Stimulated activated CD8-positive, alpha-beta memory T cell treated with anti-CD3 and anti-CD28 coated beads, Interleukin-7, amount 100 ng/mL, for 24 hours (primary cell): Measurements from ENCODE around the gene PRDM16.

Experiments used
- DNase-seq: peaks from one replicate; pipeline ENCODE4 v3.0.0-alpha.2; 2020; ENCODE audit warnings: low read depth

PRDM16 gene

GRCh38 chr1:3032371-3033039 lies 36.5 kb upstream of the PRDM16 start:
- DNase-seq = no peak

- no peak for DNase-seq
Measured at GRCh38 chr1:3033040-3033789, 35.8 kb upstream of the PRDM16 start.

GRCh38 chr1:3033790-3034090 lies 35.3 kb upstream of the PRDM16 start:
- no peak for DNase-seq

GRCh38 chr1:3034162-3034561 lies 34.8 kb upstream of the PRDM16 start:
- no peak for DNase-seq

- DNase-seq = no peak
Measured at GRCh38 chr1:3034728-3035562, 34.1 kb upstream of the PRDM16 start.

- DNase-seq = no peak
Measured at GRCh38 chr1:3035563-3036446, 33.2 kb upstream of the PRDM16 start.

- DNase-seq = no peak
Measured at GRCh38 chr1:3036447-3037280, 32.3 kb upstream of the PRDM16 start.

- DNase-seq = no peak
Measured at GRCh38 chr1:3037281-3038040, 31.5 kb upstream of the PRDM16 start.

- DNase-seq = no peak
Measured at GRCh38 chr1:3038113-3038551, 30.9 kb upstream of the PRDM16 start.

GRCh38 chr1:3038571-3039181 lies 30.3 kb upstream of the PRDM16 start:
- no peak for DNase-seq

GRCh38 chr1:3040004-3040403 lies 29.0 kb upstream of the PRDM16 start:
- DNase-seq = no peak

GRCh38 chr1:3042481-3042880 lies 26.5 kb upstream of the PRDM16 start:
- no peak for DNase-seq

- no peak for DNase-seq
Measured at GRCh38 chr1:3049164-3049563, 19.8 kb upstream of the PRDM16 start.

- DNase-seq = no peak
Measured at GRCh38 chr1:3049905-3050304, 19.1 kb upstream of the PRDM16 start.

- no peak for DNase-seq
Measured at GRCh38 chr1:3050603-3051002, 18.4 kb upstream of the PRDM16 start.

GRCh38 chr1:3051270-3052268 lies 17.4 kb upstream of the PRDM16 start:
- no peak for DNase-seq

GRCh38 chr1:3052501-3052900 lies 16.5 kb upstream of the PRDM16 start:
- DNase-seq = no peak

- no peak for DNase-seq
Measured at GRCh38 chr1:3053366-3053980, 15.5 kb upstream of the PRDM16 start.
